ENCODE data around the gene CD180.

DNA sequence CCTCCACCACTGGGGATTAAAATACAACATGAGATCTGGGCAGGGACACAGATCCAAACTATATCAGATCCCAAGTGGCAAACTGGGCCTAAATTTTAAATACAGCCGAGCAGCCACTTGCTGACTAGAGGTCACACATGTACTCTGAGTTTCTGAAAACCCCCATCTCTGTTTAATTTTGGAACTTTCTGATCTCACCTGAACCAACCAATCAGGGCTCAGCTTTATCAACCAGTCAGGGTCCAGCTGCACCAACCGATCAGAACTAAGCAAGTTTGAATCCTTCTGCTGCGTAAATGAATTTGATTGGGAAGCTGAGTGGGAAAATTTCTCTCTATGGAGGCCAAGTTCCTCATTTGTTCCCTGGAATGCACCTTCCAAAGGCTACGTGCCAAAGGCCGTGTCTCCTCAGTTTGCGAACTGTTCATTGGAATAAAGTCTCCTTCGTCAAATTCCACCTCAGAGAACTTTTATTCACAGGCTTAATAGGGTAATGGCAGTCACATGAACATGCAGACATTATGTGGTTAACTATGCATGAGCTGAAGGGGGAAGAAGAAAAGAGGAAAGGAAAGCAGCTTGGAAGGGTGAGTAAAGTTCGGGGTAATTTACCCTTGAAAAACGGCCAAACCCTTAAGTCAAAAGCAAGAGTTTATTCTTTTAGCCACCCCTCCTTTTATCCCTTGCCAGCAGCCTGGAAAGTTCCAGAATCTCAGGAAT is 3.7 kb downstream of the CD180 start:
- TF ChIP-seq POLR2AphosphoS5 (IDR thresholded peaks at IDR 0.05; ENCODE audit: borderline replicate concordance, low read depth, low read length) (no peak), EZH2 (IDR thresholded peaks at IDR 0.05) (no peak), FOXP2 (optimal IDR thresholded peaks at IDR 0.05; ENCODE audit: control extremely low read depth, extremely low read length, insufficient read depth) (no peak)

Measured in SK-N-MC (cell line).